ENCODE measurements around the gene KMT2E.

KMT2E gene

DNA sequence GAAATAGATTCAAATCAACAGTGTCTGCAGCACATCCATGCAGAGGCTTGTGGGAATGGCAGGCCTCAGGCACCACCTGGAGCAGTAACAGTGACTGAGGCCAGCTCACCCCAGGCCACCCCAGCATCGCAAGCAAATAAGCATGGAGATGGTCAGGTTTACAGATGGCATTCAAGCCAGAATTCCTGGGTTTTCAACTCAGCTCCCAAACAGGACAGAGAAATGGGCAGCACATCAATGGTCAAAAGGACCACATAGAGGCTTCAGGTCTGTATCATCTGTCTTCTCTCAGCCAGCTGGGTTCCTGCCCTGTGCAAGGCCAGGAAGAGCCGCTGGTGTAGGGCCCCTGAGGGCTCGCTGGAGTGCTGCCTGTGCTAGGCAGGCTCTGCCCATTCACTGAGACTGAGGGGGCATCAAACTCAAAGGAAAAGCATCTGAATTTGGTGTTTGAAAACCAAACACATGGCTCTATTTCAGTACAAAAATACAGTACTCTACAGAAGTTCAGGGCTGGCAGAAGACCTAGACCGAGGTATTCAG is 112.5 kb downstream of the KMT2E start:
- Histone ChIP-seq H3F3A (ENCODE audit: control insufficient read depth, insufficient read depth) (no peaks in the 10 kb centered on the region), H3K4me2 (ENCODE audit: low read length) (no peak overlapping the region), H3K4me3 (ENCODE audit: low read length) (no peak overlapping the region), H3K36me3 (ENCODE audit: control insufficient read depth, low read length) (no peaks in the 10 kb centered on the region), H3K79me2 (ENCODE audit: control insufficient read depth, low read length) (no peaks in the 10 kb centered on the region), H3K4me1 (ENCODE audit: control insufficient read depth, low read length) (no peaks in the 10 kb centered on the region), H3K9me3 (ENCODE audit: control insufficient read depth, insufficient read depth, low read length) (no peaks in the 10 kb centered on the region), H4K20me1 (ENCODE audit: control insufficient read depth, insufficient read depth, low read depth, low read length) (no peaks in the 10 kb centered on the region), H3K27ac (ENCODE audit: low read depth, low read length) (no peak overlapping the region), H3K9me2 (replicated peaks; ENCODE audit: control insufficient read depth, low read length) (no peaks in the 10 kb centered on the region), H3K27me3 (ENCODE audit: control insufficient read depth, low read length) (no peaks in the 10 kb centered on the region)
- TF ChIP-seq, protein P1, sequence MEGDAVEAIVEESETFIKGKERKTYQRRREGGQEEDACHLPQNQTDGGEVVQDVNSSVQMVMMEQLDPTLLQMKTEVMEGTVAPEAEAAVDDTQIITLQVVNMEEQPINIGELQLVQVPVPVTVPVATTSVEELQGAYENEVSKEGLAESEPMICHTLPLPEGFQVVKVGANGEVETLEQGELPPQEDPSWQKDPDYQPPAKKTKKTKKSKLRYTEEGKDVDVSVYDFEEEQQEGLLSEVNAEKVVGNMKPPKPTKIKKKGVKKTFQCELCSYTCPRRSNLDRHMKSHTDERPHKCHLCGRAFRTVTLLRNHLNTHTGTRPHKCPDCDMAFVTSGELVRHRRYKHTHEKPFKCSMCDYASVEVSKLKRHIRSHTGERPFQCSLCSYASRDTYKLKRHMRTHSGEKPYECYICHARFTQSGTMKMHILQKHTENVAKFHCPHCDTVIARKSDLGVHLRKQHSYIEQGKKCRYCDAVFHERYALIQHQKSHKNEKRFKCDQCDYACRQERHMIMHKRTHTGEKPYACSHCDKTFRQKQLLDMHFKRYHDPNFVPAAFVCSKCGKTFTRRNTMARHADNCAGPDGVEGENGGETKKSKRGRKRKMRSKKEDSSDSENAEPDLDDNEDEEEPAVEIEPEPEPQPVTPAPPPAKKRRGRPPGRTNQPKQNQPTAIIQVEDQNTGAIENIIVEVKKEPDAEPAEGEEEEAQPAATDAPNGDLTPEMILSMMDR (IDR thresholded peaks at IDR 0.05; ENCODE audit: low read depth, low read length, poor library complexity, severe bottlenecking) = no peak
- TF ChIP-seq EZH2phosphoT487 (IDR thresholded peaks at IDR 0.05; ENCODE audit: borderline replicate concordance, low read length) = no peak

DNA sequence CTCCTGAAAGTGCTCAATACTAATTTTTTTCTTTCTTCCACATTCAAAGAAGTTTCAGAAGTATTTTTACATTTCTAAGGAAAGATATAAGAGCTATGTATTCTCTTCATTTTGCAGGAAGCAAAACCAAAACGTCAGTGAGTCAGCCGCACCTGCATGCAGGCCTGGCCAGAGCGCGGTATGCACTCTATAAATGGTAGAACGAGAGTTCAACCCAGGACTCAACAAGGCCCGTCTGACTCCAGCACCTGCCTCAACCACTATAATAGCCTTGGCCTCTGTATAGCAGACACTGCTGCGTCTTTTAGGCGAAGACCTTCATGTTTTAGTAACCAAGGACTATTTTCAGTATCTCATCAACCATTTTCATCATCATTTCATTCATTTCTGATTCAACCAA is 113.2 kb downstream of the KMT2E start:
- Histone ChIP-seq H3K36me3 (ENCODE audit: control insufficient read depth, low read length) (no peaks in the 10 kb centered on the region), H3F3A (ENCODE audit: control insufficient read depth, insufficient read depth) (no peaks in the 10 kb centered on the region), H4K20me1 (ENCODE audit: control insufficient read depth, insufficient read depth, low read depth, low read length) (no peaks in the 10 kb centered on the region), H3K79me2 (ENCODE audit: control insufficient read depth, low read length) (no peaks in the 10 kb centered on the region), H3K9me2 (replicated peaks; ENCODE audit: control insufficient read depth, low read length) (no peaks in the 10 kb centered on the region), H3K4me3 (ENCODE audit: low read length) (no peak overlapping the region), H3K4me1 (ENCODE audit: control insufficient read depth, low read length) (no peaks in the 10 kb centered on the region), H3K4me2 (ENCODE audit: low read length) (no peak overlapping the region), H3K27ac (ENCODE audit: low read depth, low read length) (no peak overlapping the region), H3K9me3 (ENCODE audit: control insufficient read depth, insufficient read depth, low read length) (no peaks in the 10 kb centered on the region), H3K27me3 (ENCODE audit: control insufficient read depth, low read length) (no peaks in the 10 kb centered on the region)
- TF ChIP-seq, protein P1 (IDR thresholded peaks at IDR 0.05; ENCODE audit: low read depth, low read length, poor library complexity, severe bottlenecking) = no peak
- TF ChIP-seq EZH2phosphoT487 (IDR thresholded peaks at IDR 0.05; ENCODE audit: borderline replicate concordance, low read length) = no peak

DNA sequence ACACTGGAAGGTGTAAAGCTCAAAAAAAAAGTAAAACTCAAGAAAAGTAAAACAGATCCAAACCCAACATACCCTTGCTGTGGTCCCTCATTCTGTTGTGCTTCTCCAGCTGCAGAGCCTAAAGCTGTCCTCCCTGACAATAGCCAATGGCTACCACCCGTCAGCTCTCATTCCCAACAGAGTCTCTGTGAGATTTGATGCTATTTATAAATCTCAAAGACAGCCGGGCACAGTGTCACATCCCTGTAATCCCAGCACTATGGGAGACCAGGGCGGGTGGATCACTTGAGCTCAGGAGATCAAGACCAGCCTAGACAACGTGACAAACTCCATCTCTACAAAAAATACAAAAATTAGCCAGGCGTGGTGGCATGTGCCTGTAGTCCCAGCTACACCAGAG is 116.0 kb downstream of the KMT2E start:
- no peaks in the 10 kb centered on the region for H3K79me2 ChIP-seq (ENCODE audit: control insufficient read depth, low read length)

More for the DNA sequence above, 116.0 kb downstream of the KMT2E start:
- Histone ChIP-seq H3K9me3 (ENCODE audit: control insufficient read depth, insufficient read depth, low read length) (no peaks in the 10 kb centered on the region), H3K27ac (ENCODE audit: low read depth, low read length) (no peak overlapping the region), H3F3A (ENCODE audit: control insufficient read depth, insufficient read depth) (no peaks in the 10 kb centered on the region), H3K27me3 (ENCODE audit: control insufficient read depth, low read length) (no peaks in the 10 kb centered on the region), H3K36me3 (ENCODE audit: control insufficient read depth, low read length) (no peaks in the 10 kb centered on the region), H3K9me2 (replicated peaks; ENCODE audit: control insufficient read depth, low read length) (no peaks in the 10 kb centered on the region), H3K4me2 (ENCODE audit: low read length) (no peak overlapping the region), H4K20me1 (ENCODE audit: control insufficient read depth, insufficient read depth, low read depth, low read length) (no peaks in the 10 kb centered on the region), H3K4me1 (ENCODE audit: control insufficient read depth, low read length) (no peaks in the 10 kb centered on the region), H3K4me3 (ENCODE audit: low read length) (no peak overlapping the region)
- TF ChIP-seq, protein P1 (IDR thresholded peaks at IDR 0.05; ENCODE audit: low read depth, low read length, poor library complexity, severe bottlenecking) = no peak
- TF ChIP-seq EZH2phosphoT487 (IDR thresholded peaks at IDR 0.05; ENCODE audit: borderline replicate concordance, low read length) = no peak

Data from DOHH2 (cell line).